HG03064 (cell line): ENCODE measurements around the gene CIB1.

Source experiments
- ATAC-seq: cut with Tn5 transposase; IDR thresholded peaks from one replicate; pipeline ENCODE4 v1.9.1; 2021; ENCODE audit warnings: low read depth; ENCODE audit not compliant: unreplicated experiment

The CIB1 gene

DNA sequence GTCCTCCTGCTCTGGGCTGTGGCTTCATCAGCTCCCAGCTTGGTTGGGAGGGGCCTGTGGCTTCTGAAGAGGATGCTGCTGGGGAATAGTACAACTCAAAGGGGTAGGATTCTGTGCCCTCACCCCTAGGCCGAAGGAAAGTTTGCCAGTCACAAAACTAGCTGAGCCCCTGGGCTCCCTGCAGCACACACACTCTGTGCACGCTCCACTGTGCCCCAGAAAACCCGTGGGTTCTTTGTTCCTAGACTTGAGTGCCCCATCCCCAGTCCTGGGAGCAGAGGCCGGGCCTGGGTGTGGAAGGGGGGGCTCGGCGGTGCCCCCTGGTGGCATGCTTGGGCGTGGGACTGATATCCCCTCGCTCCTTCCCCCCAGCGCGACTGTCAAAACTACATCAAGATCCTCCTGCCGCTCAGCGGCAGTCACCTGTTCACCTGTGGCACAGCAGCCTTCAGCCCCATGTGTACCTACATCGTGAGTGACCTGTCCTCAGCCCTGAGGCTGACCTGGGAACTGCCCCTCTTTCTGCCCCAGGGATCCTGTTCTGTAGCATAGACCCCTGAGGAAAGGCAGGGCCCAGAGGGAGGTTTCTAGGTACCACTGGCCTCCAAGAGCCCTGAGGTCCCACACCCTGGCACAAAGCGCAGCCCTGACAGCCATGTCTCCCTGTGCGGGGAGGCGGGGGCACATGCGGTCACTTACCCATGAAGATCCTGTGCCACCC lies 14.2 kb downstream of the CIB1 start:
- ATAC-seq: no peak

DNA sequence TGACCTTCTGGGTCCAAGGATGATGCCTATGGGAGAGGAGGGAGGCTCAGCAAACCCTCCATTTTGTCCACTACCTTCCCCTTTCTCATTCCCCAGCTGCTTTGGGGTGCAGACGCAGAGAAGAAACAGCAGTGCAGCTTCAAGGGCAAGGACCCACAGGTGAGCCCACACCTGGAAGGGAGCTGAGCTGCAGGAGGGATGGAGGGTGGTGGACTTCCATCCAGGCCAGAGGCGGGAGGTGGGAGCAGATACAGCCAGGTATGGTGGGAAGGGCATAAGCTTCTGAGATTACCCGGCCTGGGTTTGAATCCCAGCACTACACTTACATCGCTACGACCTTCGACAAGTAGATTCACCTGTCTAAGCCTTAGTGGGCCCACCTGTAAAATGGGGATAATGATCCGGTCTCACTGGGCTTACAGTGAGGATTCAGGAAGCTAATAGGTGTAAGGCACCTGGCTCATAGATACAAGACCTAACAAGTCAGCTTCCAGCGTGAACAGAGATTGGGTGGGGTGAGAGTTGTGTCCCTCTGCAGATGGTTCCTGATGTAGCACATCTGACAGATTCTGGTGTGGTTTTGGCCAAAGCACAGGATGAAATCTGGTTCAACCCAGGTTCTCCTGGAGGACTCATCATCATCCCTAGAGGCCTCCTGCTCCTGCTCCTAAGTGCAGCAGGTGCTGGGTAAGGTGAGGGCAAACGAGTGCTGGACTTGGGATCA lies 15.9 kb downstream of the CIB1 start:
- ATAC-seq: no peak

DNA sequence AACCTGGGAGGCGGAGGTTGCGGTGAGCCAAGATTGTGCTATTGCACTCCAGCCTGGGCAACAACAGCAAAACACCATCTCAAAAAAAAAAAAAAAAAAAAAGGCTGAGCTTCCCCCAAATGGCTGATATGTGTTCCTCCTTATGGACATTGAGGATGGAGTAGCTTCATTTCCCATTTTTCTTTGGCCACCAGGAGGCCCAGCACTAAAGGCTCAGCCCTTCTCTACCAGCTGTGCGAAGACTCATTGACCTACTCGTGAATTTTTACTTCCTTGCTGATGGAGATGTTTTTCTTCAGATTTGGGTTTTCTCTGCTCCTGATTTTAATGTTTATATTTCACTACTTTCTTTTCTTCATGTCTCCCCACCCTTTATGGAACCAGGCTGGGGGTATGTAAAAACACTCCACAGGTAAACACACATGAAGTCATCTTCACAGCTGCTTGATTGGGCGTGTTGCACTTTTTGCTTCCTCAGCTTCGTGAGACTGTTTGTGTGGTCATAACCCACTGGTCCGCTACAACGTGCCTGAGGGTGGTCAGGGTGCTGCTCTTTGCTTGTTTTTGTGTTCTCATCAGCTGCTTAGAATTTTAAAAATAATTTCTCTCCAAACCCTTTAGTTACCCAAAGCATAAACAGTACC lies 19.1 kb downstream of the CIB1 start:
- ATAC-seq: no peak

- ATAC-seq: no peak
Measured at GRCh38 chr15:90213818-90214204, 19.9 kb downstream of the CIB1 start.

- ATAC-seq: no peak
Measured at GRCh38 chr15:90213122-90213817, 20.5 kb downstream of the CIB1 start.

GRCh38 chr15:90212221-90213098 lies 21.3 kb downstream of the CIB1 start:
- no peak for ATAC-seq

DNA sequence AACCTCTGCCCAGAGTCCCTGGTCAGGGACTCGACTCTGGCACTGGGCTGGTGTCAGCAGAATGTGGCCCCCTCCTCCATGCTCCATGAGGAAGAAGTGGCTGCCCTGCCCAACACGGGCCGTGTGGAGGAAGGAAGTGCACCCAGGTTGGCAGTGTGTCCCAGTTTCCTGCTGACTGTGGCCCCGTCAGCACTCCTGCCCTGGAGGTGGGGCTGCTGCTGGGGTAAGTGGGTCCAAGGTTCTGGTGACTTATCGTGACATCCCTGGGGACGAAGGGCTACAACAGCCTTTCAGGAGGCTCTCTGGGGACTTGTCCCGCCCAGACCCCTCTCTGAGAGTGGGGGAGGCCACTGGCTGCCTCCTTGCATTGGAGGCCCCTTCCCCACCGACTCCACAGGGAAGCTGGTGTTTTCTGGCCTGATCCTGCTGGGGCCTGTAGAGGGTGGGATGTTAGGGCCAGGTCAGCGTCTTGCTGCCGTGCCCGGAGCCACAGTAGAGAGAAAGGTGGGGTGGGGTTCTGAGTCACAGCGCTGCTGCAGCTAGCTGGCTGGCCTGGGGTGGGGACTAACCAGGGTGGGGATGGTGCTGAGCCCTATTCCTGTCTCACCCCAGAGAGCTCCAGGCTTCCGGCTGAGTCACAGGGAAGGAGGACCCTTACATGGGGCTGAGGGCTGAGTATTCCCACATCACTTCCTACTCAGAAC lies 22.1 kb downstream of the CIB1 start:
- ATAC-seq: no peak

GRCh38 chr15:90211009-90211408 lies 22.7 kb downstream of the CIB1 start:
- no peak for ATAC-seq

GRCh38 chr15:90210593-90210992 lies 23.1 kb downstream of the CIB1 start:
- no peak for ATAC-seq

DNA sequence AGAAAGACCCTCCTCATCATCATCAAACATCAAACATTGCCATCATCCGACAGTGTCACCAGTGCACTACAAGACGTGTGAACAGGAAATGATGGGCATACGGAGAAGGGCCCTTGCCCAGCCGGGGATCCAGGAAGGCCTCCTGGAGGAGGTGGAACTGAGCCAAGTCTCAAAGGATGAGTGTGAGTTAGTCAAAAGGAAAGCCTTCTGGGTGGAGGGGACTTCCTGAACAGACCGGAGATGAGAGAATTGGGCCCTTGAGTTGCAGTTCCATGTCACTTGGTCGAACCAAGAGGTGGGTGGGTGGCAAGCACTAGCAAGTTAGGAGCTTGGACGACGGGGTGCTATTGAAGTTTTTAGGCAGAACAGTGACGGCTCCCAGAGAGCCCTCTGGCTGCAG lies 24.1 kb downstream of the CIB1 start:
- ATAC-seq: no peak

DNA sequence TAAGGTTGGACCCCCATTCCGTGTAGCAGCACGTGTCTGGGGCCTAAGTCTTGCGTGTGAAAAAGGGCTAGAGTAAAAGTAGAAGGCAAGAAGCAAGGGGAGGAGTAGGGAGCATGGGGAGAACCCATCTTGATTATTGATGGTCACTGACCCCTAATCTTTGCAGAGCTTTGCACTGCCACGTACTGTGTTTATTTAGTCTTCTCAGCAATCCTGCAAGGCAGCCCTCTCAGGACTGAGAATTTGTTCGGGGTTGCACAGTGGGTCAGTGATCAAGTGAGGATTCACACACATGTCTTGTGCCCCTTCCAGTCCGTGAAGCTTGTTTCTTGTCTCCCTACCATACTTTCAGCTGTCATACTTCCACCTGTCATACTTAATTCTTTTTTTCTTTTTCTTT lies 25.4 kb downstream of the CIB1 start:
- no peak for ATAC-seq

- ATAC-seq: no peak
Measured at GRCh38 chr15:90207252-90207651, 26.5 kb downstream of the CIB1 start.

- no peak for ATAC-seq
Measured at GRCh38 chr15:90205886-90206285, 27.9 kb downstream of the CIB1 start.

DNA sequence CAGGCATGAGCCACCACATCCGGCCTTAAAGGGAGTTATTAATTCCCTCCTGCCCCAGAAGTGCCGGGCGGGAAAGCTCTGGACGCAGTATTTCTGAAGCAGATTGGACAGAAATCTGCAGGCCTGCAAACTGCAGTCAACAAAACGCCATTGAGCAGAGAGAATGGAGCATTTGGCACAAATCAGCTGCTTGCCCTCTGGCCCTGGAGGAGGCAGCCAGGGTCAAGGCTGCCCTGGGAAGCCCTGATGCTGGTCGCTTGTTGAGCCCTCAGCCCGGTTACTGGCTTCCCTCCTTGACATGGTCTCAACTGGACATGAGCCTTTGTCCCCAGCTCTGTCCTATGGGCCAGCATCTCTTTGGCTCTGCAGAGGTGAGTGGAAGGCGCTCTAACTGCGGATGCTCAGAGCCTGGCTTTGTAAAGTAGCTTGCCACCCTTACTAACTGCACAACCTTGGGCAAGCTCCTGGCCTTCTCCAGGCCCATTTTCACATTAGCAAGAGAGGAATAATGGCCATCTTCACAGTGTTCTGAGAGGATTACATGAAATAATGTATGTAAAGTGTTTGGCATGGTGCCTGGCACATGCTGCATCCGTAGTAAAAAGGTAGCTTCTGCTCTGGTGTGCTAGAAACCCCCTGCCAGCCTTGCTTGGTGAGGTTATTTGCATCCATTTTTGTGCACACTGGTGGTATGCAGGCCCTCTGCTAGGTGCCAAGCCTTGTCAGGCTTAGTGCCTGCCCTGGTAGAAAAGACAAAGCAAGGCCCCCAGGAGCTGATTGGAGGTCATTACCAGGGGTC lies 28.5 kb downstream of the CIB1 start:
- no peak for ATAC-seq

- no peak for ATAC-seq
Measured at GRCh38 chr15:90203922-90204321, 29.8 kb downstream of the CIB1 start.

- no peak for ATAC-seq
Measured at GRCh38 chr15:90203473-90203872, 30.3 kb downstream of the CIB1 start.

DNA sequence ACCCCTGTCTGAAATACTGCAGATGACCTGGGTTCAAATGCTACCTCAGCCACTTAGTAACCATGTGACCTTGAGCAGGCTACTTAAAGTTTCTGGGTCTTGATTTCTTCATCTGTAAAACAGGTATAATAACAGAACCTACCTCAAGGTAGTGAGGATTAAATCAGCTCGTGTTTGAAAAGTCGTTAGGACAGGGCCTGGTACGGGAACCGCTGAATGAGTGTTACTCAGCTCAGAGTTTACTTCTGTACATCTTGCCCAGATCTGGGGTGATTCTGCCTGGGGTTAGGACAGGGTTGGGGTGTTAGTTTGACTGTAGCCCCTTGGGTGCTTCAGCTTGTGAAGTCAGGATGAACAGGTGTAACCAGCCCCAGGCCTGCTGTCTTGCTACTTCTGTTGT lies 30.8 kb downstream of the CIB1 start:
- no peak for ATAC-seq

- peak; percentile 3 for ATAC-seq
Measured at GRCh38 chr15:90201944-90202375, 31.8 kb downstream of the CIB1 start.
